ENCODE results near the gene SNX5. TPM values are rescaled to one million over a fixed set of nuclear protein-coding genes. Genes with fewer than 3 reads are reported as not detected.
"Not testable (repeated sequence)": the region's sequence is repeated elsewhere in the genome, so short reads cannot be mapped to it uniquely, and the experiment has no call there.

SNX5 gene
- total RNA-seq, 1 donor from 2014 or later, result 57.1 TPM

DNA sequence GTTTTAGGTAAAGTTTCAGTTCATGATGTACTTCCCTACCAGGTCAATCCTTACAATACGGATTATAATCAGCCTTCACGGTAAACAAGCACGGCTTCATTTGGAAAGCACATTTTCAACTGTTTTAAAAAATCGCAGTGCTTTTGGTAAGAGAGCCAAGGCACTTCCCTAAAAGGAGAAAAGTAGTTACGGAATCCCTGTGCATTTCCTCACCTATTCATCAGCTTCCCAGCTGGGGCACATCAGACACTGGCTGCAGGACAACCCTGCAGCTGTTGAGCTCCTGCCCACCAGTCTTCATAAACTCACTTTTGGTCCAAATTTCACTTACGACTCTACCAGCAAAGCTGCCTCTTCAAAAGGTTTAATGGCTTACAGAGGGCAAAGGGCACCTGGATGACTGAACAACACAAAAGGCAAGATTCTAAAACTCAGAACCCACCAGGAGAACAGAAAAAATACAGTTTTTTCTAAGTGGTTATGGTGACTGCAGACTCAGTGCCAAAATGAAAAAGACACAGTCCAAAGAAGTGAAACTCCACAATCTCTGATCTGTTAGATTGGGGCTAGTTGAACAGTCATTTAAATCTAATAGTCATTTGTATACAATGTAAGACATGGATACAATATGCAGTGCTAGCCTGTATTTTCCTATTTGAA lies 7.5 kb downstream of the SNX5 start:
- no peak for DNase-seq (ENCODE audit: low read depth)

DNA sequence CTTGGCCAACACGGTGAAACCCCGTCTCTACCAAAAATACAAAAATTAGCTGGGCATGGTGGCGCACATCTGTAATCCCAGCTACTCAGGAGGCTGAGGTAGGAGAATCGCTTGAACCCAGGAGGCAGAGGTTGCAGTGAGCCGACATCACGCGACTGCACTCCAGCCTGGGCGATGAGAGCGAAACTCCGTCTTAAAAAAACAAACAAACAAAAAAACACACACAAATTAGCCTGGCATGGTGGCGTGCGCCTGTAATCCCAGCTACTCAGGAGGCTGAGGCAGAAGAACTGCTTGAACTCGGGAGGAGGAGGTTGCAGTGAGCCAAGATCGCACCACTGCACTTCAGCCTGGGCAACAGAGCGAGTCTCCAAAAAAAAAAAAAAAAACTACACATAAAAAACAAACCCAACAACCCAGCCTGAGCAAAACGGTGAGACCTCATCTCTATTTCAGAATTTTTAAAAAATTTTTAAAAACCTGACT lies 8.2 kb downstream of the SNX5 start:
- not testable (repeated sequence) for DNase-seq (ENCODE audit: low read depth)

DNA sequence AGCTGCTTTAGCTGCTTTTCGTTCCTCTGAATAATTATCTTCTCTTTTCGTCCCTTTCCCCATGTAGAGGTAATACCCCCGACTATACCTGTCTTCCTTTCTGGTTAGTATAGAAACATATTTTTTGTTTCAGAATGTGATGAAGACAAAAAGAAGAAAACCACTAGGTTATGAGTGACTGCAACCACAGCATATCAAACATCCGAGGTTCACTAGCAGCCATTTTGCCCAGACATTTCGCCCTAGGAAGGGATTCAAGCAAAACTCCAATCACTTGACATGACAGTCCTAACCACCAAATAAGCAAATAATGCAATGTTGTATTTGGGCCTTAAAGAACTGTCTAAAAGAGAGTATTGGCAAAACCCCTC lies 9.4 kb downstream of the SNX5 start:
- DNase-seq (ENCODE audit: low read depth), result no peak

DNA sequence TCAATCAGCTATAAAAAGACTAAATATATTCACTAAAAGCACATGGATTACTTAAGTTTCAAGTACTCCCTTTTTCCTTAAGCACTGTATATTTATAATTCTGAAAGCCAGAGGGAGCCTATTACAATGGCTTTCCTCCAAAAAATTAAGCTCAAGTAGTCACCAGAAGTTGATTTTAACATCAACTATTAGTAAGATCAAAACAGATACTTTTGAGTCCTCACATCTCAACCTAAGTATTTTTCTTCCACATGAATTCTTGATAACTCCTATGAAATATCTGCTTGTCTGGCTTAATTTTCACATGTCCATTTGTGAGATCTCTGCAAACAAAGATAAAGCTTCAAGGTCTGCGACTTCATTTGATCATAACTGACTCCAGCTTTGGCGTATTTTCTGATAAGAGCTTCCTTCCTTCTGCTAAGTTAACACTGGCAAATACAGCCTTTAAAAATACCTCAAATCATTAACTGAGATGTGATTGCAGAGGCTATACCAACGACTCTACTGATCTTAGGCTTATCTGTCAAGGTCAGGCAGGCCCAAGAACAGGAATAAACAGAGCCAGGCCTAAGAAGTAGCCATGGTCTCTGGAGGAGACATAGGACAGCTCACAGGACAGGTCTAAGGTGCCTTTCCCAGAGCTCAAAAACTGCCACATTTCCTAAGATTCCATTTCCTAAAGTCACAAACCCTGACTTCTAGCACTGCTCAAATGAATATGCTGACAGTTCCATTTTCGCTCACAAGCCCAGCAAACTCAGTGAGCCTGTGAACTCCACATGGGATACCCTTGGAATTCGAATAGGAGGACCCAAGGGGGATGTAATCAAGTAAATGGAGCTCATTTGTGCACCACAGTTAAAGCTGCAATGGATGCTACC lies 10.0 kb downstream of the SNX5 start:
- DNase-seq (ENCODE audit: low read depth), result no peak

GRCh38 chr20:17957505-17958363 lies 10.9 kb downstream of the SNX5 start:
- DNase-seq (ENCODE audit: low read depth), result no peak

GRCh38 chr20:17956099-17956685 lies 12.4 kb downstream of the SNX5 start:
- DNase-seq (ENCODE audit: low read depth), result no peak

DNA sequence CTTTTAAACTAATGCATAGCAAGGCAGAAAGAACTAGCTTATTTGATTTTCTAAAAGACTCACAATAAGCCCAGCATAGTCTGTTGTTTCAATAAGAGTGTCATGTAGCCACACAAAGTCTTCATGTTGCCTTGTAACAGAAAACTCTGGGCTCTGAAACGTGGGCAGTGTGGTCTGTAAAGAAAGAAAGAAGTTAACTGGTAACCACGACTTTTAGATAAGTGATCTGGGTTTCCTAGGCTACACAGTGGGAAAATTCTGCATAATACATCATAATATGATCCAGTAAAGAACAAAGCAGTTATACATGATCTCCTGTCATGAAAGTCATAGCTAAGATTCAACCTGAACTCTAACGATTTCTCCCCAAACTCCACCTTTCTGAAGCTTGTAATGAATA lies 13.3 kb downstream of the SNX5 start:
- DNase-seq (ENCODE audit: low read depth), result no peak

DNA sequence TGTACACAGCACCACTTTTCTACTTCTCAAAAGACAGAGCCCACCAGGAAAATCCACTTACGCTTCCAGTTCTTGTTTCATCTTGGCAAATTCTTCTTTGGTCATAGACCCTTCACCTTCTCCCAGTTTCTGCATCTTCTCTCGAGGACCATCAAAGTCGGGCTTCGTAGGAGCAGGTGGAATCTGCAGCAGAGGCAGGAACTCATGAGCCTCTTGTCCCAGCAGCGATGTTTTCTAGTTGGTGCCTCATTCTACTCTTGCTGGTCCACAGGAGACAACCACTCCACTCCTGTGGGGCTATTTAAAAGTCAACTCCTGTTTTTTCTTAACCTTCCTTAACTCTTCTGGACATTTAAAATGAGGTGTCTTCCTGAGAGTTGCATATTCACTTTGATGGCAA lies 14.7 kb downstream of the SNX5 start:
- DNase-seq (ENCODE audit: low read depth), result no peak

DNA sequence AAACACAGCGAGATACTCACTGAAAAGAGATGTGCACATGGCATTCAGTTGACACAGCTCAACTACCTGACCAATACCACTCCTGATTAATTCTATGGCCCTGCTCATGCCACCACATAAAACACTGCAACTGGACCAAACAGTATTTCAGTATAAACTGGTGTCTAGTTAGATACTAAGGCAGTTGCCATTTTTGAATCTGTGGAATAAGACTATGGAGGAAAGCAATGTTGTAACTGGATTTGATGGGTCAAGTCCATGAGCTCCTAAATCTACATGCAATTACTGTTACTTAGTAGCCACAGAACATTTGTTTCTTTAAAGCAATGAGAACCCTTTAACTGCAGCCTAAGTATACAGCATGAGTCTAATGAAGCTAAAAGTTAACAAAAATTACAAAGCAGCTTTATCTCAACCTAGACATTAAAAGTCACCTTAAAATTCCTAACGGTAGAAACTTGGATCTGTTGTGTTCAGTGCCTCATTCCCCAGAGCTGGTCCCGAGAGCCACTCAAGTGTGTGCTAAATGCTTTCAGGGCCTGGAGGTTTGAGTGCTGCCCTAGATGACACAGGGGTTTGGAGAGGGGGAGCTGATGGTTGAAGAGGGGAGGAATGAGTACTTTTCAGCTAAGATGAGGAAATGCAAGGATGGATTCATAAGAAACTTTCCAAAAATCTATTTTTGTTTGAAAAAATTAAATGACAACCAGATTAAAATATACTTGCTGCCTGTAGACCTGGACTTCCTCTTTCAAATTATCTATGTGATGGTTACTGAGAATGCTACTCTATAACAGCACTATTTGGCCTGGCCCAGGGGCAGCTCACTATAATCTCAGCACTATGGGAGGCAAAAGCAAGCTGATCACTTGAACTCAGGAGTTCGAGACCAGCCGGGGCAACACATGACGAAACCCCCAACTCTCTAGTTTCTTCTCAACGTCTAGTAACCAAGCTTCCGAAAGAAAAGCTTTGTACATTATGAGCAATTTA lies 15.6 kb downstream of the SNX5 start:
- DNase-seq (ENCODE audit: low read depth), result no peak

GRCh38 chr20:17951323-17951722 lies 17.3 kb downstream of the SNX5 start:
- no peak for DNase-seq (ENCODE audit: low read depth)

DNA sequence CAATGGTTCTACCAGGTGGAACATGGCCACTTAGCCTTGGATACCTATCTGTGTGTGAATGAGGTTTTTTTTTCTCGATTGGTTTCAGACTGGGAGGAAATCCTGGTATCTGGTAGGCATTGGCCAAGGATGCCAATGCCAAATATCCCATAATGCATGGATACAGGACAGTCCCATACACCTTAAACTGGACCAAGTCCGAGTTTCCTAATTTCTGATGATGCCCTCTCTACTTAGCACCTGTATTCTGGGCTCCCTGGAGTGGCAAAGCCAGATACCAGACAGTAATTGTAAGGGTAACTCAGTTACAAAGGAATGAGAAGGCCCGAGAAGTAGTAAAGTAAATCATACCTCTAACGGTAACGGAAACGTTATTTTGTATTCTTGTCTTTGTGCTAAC lies 17.9 kb downstream of the SNX5 start:
- DNase-seq (ENCODE audit: low read depth), result no peak

- DNase-seq (ENCODE audit: low read depth), result no peak
Observed at GRCh38 chr20:17949899-17950298, 18.7 kb downstream of the SNX5 start.

- DNase-seq (ENCODE audit: low read depth), result no peak
Observed at GRCh38 chr20:17948442-17948841, 20.2 kb downstream of the SNX5 start.

- DNase-seq (ENCODE audit: low read depth), result no peak
Observed at GRCh38 chr20:17947474-17947815, 21.1 kb downstream of the SNX5 start.

DNA sequence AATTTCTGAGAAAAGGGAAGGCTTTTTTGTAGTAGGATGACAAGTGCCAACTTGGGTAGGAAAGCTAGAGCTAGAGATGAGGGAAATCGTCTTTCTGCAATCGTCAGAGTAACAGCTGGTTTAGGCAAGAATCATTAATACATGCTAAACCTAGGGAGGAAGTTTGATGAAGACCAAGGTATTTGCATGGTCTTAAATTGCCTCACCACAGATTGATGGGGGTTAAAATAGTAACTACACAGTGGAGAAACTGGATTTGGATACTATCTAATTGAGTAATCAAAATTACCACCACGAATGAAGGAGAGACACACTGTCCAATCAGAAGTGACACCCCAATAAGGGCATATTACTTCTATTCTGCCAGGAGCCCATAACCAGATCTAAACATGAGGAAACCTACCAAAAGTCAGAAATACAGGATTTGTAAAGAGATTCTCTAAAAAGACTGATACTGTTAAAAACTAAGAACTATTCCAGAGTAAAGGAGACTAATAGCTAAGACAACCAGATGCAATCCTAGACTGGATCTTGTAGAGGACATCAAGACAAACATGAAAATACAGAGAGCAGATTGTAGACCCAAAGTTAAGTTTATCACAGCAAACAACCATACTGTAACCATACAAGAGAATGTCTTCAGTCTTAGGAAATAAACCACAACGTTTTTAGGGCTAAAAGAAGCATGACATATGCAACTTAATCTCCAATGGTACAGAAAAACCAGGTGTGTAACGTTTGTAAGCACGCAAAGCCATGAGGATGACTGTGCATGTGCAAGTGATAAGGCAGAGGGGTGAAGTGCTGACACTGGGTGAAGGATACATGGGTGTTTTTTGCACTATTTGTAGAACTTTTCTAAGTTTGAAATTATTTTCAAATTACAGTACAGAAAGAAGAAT lies 21.8 kb downstream of the SNX5 start:
- DNase-seq (ENCODE audit: low read depth), result no peak

GRCh38 chr20:17946040-17946439 lies 22.6 kb downstream of the SNX5 start:
- no peak for DNase-seq (ENCODE audit: low read depth)

- no peak for DNase-seq (ENCODE audit: low read depth)
Observed at GRCh38 chr20:17944854-17945474, 23.6 kb downstream of the SNX5 start.

GRCh38 chr20:17943343-17943742 lies 25.3 kb downstream of the SNX5 start:
- no peak for DNase-seq (ENCODE audit: low read depth)

- DNase-seq (ENCODE audit: low read depth), result no peak
Observed at GRCh38 chr20:17941826-17942196, 26.8 kb downstream of the SNX5 start.
